RWPE1 (cell line): ENCODE measurements around the gene RALY.

Source experiments
- CTCF ChIA-PET: fragments of 350-600 bp; sonication (Branson Sonifier 250); formaldehyde crosslinking; extraction: SDS; loops from one replicate; lab custom pipeline; 2021; lab: Yijun Ruan, JAX
- POLR2A ChIA-PET: fragments of 400-600 bp; formaldehyde crosslinking; extraction: SDS; loops from one replicate; lab custom pipeline; 2020; ENCODE audit warnings: antibody characterized with exemption; ENCODE audit not compliant: low non-redundant PET; lab: Yijun Ruan, JAX
- DNase-seq: peaks from one replicate; pipeline ENCODE4 v3.0.0; 2012; ENCODE audit warnings: low spot score
- H3K27ac ChIP-seq: fragments of 450-650 bp; 2 replicates; pipeline ENCODE4 v1.5.1; 2017
- TF ChIP-seq, protein P1 (sequence below): fragments of 450-650 bp; conservative IDR thresholded peaks from 2 replicates; pipeline ENCODE4 v1.5.1; 2017; ENCODE audit warnings: low read depth, mild to moderate bottlenecking

RALY gene

DNA sequence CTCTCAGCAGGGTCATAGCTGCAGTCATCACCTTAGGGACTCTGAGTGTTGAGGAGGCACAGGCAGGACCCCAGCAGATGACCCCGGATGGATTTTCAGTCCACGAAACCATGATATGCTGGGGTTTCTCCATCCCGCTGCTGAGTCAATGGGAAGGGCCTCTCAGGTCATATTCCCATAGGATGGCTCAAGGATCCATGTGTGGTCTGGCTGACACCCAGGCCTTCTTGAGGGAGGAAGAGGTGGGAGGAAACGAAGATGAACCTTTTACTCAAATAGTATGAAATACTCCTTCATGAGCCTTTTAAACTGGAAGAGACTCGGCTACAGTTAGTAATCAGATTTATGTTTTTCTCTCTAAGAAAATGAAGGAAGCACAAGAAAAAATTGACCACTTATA is 10.3 kb upstream of the RALY start:
- no peak for DNase-seq
- ChIA-PET POLR2A (no interaction called here), CTCF (interaction anchor here (0.7 kb wide), 1 partner anchor 24 kb away, joined by 3 read pairs; no protein-coding TSS in a partner anchor)
- TF ChIP-seq, protein P1, sequence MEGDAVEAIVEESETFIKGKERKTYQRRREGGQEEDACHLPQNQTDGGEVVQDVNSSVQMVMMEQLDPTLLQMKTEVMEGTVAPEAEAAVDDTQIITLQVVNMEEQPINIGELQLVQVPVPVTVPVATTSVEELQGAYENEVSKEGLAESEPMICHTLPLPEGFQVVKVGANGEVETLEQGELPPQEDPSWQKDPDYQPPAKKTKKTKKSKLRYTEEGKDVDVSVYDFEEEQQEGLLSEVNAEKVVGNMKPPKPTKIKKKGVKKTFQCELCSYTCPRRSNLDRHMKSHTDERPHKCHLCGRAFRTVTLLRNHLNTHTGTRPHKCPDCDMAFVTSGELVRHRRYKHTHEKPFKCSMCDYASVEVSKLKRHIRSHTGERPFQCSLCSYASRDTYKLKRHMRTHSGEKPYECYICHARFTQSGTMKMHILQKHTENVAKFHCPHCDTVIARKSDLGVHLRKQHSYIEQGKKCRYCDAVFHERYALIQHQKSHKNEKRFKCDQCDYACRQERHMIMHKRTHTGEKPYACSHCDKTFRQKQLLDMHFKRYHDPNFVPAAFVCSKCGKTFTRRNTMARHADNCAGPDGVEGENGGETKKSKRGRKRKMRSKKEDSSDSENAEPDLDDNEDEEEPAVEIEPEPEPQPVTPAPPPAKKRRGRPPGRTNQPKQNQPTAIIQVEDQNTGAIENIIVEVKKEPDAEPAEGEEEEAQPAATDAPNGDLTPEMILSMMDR: no peak
- H3K27ac ChIP-seq: no peak overlapping the region

DNA sequence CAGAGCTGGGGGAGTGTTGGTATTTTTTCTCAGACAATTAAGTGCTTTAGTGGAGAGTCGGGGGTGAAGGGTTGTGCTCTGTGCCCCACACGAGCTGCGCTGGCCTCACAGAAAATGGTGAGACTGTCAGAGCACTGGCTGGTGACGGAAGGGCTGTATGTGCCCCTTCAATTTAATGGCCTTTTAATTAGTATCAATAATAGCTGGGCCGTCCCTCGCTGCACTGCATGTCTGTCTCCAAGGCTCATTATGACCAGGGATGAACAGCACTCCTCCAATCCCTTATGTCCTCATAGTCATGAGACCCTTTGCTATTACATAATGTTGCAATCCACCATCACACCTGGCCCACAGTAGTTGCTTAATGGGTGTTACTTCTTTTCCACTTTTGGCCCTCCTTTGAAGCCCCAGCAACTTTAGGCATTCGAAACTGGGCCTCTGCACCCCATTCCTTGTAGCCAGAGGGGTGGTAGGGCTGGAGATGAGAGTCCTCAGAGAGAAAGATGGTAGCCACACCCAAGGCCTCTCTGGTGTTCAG is 9.5 kb upstream of the RALY start:
- POLR2A ChIA-PET: no interaction called here
- no peak overlapping the region for H3K27ac ChIP-seq
- CTCF ChIA-PET: interaction anchor here (0.6 kb wide), 2 partner anchors 17 to 723 kb away, joined by 4 read pairs; no protein-coding TSS in a partner anchor
- DNase-seq: no peak
- TF ChIP-seq, protein P1: no peak

DNA sequence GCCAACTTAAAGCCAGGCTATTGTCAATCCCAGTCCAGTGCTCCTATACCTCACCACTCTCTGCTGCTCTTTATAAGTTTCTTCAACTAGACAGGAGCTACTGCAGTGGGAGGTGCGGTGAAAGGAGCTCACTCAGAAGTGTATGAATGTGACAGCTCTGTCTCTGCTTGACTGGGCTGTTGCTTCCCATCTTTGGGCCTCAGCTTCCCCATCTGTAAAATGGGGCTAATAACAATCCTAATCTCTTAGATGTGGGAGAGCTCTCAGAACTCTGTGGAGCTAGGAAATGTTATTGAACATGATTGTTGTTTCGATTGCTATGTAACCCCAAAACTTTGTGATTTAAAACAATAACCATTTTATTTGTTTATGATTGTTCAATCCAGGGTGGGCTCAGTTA is 8.4 kb upstream of the RALY start:
- CTCF ChIA-PET: interaction anchor here (0.6 to 1.1 kb wide), 2 partner anchors 16 to 124 kb away, joined by 3 to 6 read pairs; no protein-coding TSS in a partner anchor
- POLR2A ChIA-PET: interaction anchor here (0.8 kb wide), 1 partner anchor 8 kb away, joined by 3 read pairs; the partner anchor contains the start of gene RALY
- TF ChIP-seq, protein P1: no peak
- no peak for DNase-seq
- no peak overlapping the region for H3K27ac ChIP-seq

DNA sequence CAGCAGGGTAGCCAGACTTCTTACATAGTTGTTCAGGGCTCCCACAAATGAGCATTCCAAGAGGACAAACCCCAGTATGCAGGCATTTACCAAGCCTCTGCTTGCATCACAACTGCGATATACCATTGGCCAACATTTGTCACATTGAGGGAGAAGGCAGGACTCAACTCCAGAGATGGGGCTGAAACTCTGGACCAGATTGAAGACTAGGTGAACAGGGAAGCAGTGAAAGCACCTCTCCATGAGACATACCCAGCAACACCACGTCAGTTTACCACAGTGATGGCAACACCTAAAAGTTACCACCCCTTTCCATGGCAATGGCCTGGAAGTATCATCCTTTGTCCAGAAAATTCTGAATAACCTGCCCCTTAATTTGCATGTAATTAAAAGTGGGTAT is 7.9 kb upstream of the RALY start:
- no peak for DNase-seq
- TF ChIP-seq, protein P1: no peak
- POLR2A ChIA-PET: interaction anchor here (0.8 kb wide), 1 partner anchor 8 kb away, joined by 3 read pairs; the partner anchor contains the start of gene RALY
- CTCF ChIA-PET: interaction anchor here (1.1 kb wide), 1 partner anchor 17 kb away, joined by 6 read pairs; no protein-coding TSS in a partner anchor
- no peak overlapping the region for H3K27ac ChIP-seq

DNA sequence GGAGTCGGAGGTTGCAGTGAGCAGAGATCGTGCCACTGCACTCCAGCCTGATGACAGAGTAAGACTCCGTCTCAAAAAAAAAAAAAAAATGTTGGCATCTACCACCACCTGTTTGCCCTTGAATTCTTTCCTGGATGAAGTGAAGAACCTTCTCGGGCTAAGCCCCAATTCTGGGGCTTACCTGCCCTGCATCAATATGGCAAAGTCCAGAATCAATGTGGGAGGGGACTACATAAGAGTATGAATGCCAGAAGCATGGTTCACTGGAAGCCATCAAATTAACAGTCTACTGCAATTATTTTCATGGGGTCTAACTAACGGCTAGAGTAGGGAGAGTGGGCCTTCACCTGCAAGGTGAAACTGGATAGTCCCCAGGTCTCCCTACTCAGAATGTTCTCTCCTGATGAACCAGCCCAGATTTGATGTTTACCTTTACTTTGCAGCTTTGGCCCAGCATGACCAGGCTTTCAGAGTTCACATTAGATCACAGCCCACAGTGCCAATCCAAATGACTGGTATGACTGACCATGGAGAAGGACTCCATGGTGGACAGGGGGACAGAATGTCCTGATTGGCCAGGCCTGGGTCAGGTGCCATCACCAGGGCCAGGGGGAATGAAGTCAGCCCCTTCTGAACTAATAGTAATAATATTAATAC is 7.0 kb upstream of the RALY start:
- TF ChIP-seq, protein P1: no peak
- H3K27ac ChIP-seq: no peak overlapping the region
- no peak for DNase-seq
- ChIA-PET POLR2A (no interaction called here), CTCF (no interaction called here)

DNA sequence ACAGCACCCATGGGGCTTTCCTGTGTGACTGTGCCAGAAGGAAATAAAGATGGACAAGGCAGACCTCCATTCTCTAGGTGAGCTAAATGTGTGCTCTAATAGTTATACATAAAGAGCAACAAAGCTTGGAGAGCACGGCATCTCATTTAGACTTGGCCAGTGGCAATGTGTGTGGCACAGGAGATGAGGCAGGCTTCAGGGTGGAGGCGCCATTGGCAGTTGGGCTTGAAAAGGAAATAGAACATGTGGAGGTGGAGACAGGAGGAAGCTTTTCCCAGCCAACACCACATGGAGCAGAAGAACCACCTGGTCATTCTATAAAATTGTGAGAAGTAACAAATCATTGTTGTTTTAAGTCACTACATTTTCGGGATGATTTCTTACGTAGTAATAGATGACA is 3.6 kb upstream of the RALY start:
- no peak for DNase-seq
- TF ChIP-seq, protein P1: no peak
- CTCF ChIA-PET: no interaction called here
- H3K27ac ChIP-seq: no peak overlapping the region
- POLR2A ChIA-PET: interaction anchor here (0.6 kb wide), 2 partner anchors 449 to 741 kb away, joined by 3 read pairs; no protein-coding TSS in a partner anchor
